Stomach (tissue), 9 donors: ENCODE measurements around the gene CTNNA3. TPM values are rescaled to one million over a fixed set of nuclear protein-coding genes. Genes with fewer than 3 reads are reported as not detected.
A peak's percentile ranks its signal among the peaks of the same experiment; 100 is the strongest.

Experiments used
- DNase-seq, 2 donors: peaks; one replicate each; pipeline versions ENCODE4 v3.0.0 to v3.0.0-alpha.2; 2013 to 2019
- H3K27ac ChIP-seq, 5 donors: fragments of 200-600 bp in 4 of 5; sonication (generic) in 4 of 5; one replicate each; pipeline ENCODE4 v1.5.1; 2013 to 2019; ENCODE audit warnings: mild to moderate bottlenecking in 1 of 5, moderate library complexity in 1 of 5
- H3K27me3 ChIP-seq, 3 donors: fragments of 200-600 bp; sonication (generic); one replicate each; pipeline ENCODE4 v1.5.1; 2017 to 2019; ENCODE audit warnings: mixed run types in 1 of 3
- H3K36me3 ChIP-seq, 4 donors: fragments of 200-600 bp; sonication (generic); 1 replicate in 3 of 4; 2 replicates in 1 of 4; pipeline ENCODE4 v1.5.1; 2016 to 2019
- H3K4me1 ChIP-seq, 4 donors: fragments of 200-600 bp; sonication (generic); one replicate each; pipeline ENCODE4 v1.5.1; 2016 to 2019
- H3K4me3 ChIP-seq, 4 donors: fragments of 200-600 bp; sonication (generic) in 3 of 4; one replicate each; pipeline ENCODE4 v1.5.1; 2016 to 2019; ENCODE audit warnings: mild to moderate bottlenecking in 1 of 4
- H3K9me3 ChIP-seq, 4 donors: fragments of 200-600 bp; sonication (generic); one replicate each; pipeline ENCODE4 v1.5.1; 2016 to 2019
- CTCF ChIP-seq, 7 experiments: fragments of 450-650 bp in 4 of 7; fragments of 200-600 bp in 3 of 7; sonication (generic) in 3 of 7; IDR thresholded peaks; one replicate each; pipeline ENCODE4 v1.5.1; 2016 to 2019; ENCODE audit warnings: antibody characterized with exemption in 7 of 7, control low read depth in 2 of 7, mild to moderate bottlenecking in 1 of 7
- EP300 ChIP-seq: sonication (generic); formaldehyde crosslinking; IDR thresholded peaks from one replicate; pipeline ENCODE4 v1.6.1; 2017; ENCODE audit warnings: antibody characterized with exemption
- POLR2A ChIP-seq, 4 donors: fragments of 450-650 bp; IDR thresholded peaks; one replicate each; pipeline ENCODE4 v1.6.1; 2016; ENCODE audit warnings: antibody characterized with exemption in 4 of 4, control low read depth in 2 of 4, mild to moderate bottlenecking in 1 of 4, moderate library complexity in 1 of 4
- POLR2AphosphoS5 ChIP-seq, 3 donors: sonication (generic); formaldehyde crosslinking; IDR thresholded peaks; one replicate each; pipeline ENCODE4 v1.6.1; 2016; ENCODE audit warnings: antibody characterized with exemption in 3 of 3
- WGBS, 5 donors: extraction: QIAGEN DNeasy Blood & Tissue Kit in 3 of 5; methylation state at CpG; one replicate each; pipeline versions ENCODE4 v1.1.5 to v1.1.7; 2013 to 2018; 5-methylcytosine and 5-hydroxymethylcytosine counted together
- intact Hi-C: fragments of 100-400 bp; cut with DNase I; formaldehyde crosslinking; loops from one replicate; pipeline ENCODE4 v1.15.1; 2023; ENCODE audit warnings: low total_unique reads
- polyA plus RNA-seq, 3 donors: library from polyadenylated mRNA; stranded (reverse); fragments of 200-250 nt; gene quantifications; one replicate each; pipeline ENCODE4 v1.2.3, GENCODE V29; 2013
- total RNA-seq, 5 donors: library from RNA; depleted of rRNA; stranded (reverse); fragments of >200 nt; gene quantifications; one replicate each; pipeline versions ENCODE4 v1.1.0 to v1.2.3, GENCODE V29; 2014 to 2016
- donor health status: healthy with polysubstance abuse.
- donor health status: Bipolar disorder and iron deficiency.
- donor health status: healthy.

CTNNA3 gene
- total and polyA plus RNA-seq, 8 donors: 0.14 to 46.1 (median 12.9) TPM; not detected in 2

DNA sequence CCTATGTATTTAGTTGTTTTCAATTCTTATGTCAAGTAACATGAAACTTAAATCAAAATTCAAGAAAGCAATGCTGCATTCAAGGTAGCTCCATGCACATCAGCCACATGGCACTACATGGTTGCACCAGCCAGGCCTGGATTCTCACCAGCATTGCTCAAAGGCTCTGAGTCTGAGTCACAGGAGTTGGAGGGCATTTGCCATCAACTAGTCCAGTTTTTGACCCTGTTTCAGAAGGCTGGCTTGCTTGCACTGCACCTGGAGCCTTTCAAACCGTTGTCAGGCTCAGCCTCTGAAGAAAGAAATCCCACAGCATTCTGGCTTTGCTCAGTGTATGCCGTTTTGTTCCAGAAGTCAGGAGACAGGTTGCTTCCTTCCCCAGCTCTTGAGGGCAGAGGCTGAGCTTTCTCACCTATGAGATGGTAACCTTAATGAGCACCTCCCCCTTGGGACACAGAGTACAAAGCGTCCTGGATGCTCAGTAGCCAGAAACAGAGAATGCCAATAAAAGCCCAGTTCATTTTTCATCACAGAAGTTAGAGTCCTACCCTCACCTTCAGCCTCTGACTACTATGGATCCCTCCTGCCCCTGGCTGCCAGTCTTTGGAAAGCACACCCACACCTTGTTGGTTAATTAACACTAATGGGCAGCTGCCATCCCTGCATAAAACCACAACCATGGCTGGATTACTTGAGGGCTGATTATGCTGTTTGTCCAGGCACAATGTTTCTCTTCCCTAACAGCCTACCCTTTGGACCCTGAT, 1058.5 kb downstream of the CTNNA3 start:
- no peaks in the 10 kb centered on the region for H3K9me3 ChIP-seq
- H3K4me1 ChIP-seq: no peaks in the 10 kb centered on the region
- WGBS, 5 donors: 17 to 55% (median 44%) methylated on average over 3 of the region's 3 CpGs
- no peak overlapping the region for H3K4me3 ChIP-seq
- H3K27ac ChIP-seq: no peak overlapping the region
- TF ChIP-seq CTCF (IDR thresholded peaks at IDR 0.05) (no peak), EP300 (no peak), POLR2A (IDR thresholded peaks at IDR 0.05) (no peak), POLR2AphosphoS5 (IDR thresholded peaks at IDR 0.05) (no peak)
- H3K27me3 ChIP-seq: no peaks in the 10 kb centered on the region
- H3K36me3 ChIP-seq: no peaks in the 10 kb centered on the region
- intact Hi-C loops: no loop called here
- peak in 1 of 2 donors; percentile 9 for DNase-seq

DNA sequence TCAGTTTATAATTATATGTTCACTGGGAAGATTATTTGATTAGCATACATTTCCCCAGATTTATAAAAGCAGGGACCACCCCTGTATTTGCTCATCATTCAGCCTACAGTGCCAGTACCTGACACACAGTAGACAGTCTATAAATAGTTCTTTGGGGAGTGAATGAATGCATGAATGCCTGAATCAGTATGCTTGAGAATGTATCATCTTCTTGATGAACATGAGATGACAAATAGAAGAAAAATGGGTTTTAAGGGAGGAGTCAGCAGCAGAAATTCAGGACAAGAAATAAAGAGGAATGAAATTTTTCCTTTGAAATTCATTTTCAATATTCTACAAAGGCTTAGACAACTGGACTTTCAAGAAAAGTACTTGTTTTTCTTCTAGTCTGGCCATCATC, 1066.0 kb downstream of the CTNNA3 start:
- Histone ChIP-seq H3K9me3 (no peaks in the 10 kb centered on the region), H3K4me1 (no peaks in the 10 kb centered on the region), H3K4me3 (no peak overlapping the region), H3K27me3 (no peaks in the 10 kb centered on the region), H3K27ac (no peak overlapping the region), H3K36me3 (no peaks in the 10 kb centered on the region)
- TF ChIP-seq EP300: no peak
- TF ChIP-seq CTCF (IDR thresholded peaks at IDR 0.05): no peak
- TF ChIP-seq POLR2A (IDR thresholded peaks at IDR 0.05): no peak
- no peak for TF ChIP-seq POLR2AphosphoS5 (IDR thresholded peaks at IDR 0.05)
- DNase-seq: no peak
- intact Hi-C loops: no loop called here

- H3K27ac ChIP-seq: no peak overlapping the region
- WGBS, 5 donors: 29 to 39% (median 31%) methylated on average over 4 of the region's 4 CpGs
- intact Hi-C loops: no loop called here
- no peaks in the 10 kb centered on the region for H3K36me3 ChIP-seq
- no peak for TF ChIP-seq EP300
- no peak for TF ChIP-seq POLR2A (IDR thresholded peaks at IDR 0.05)
- TF ChIP-seq CTCF (IDR thresholded peaks at IDR 0.05): no peak
- no peak for TF ChIP-seq POLR2AphosphoS5 (IDR thresholded peaks at IDR 0.05)
- H3K9me3 ChIP-seq: no peaks in the 10 kb centered on the region
- H3K4me1 ChIP-seq: no peaks in the 10 kb centered on the region
- DNase-seq: peak in 1 of 2 donors; percentile 9
- H3K27me3 ChIP-seq: no peaks in the 10 kb centered on the region
- H3K4me3 ChIP-seq: no peak overlapping the region
Measured at GRCh38 chr10:66627156-66627555, 1068.8 kb downstream of the CTNNA3 start.

- H3K4me3 ChIP-seq: no peak overlapping the region
- intact Hi-C loops: no loop called here
- WGBS, 5 donors: 18 to 48% (median 31%) methylated on average over 4 of the region's 4 CpGs
- no peak overlapping the region for H3K27ac ChIP-seq
- no peaks in the 10 kb centered on the region for H3K4me1 ChIP-seq
- H3K36me3 ChIP-seq: no peaks in the 10 kb centered on the region
- DNase-seq: no peak
- H3K9me3 ChIP-seq: no peaks in the 10 kb centered on the region
- TF ChIP-seq EP300 (no peak), POLR2A (IDR thresholded peaks at IDR 0.05) (no peak), POLR2AphosphoS5 (IDR thresholded peaks at IDR 0.05) (no peak), CTCF (IDR thresholded peaks at IDR 0.05) (no peak)
- H3K27me3 ChIP-seq: no peaks in the 10 kb centered on the region
Measured at GRCh38 chr10:66625709-66626590, 1070.0 kb downstream of the CTNNA3 start.
